RWPE2 (cell line): ENCODE data around the gene LEPR.

Experiments used
- ATAC-seq: fragments of 200-7000 bp; cut with Tn5 transposase; 3 replicates; pipeline ENCODE4 v1.9.1; 2021; ENCODE audit warnings: low read depth
- DNase-seq: peaks from one replicate; pipeline ENCODE4 v3.0.0-alpha.2; 2020; ENCODE audit warnings: low spot score
- H3K27ac ChIP-seq: fragments of 450-650 bp; 2 replicates; pipeline ENCODE4 v1.5.1; 2017; ENCODE audit warnings: mild to moderate bottlenecking; ENCODE audit not compliant: poor library complexity, severe bottlenecking
- H3K27me3 ChIP-seq: fragments of 250-450 bp; sonication (Bioruptor Pico); 2 replicates; pipeline ENCODE4 v1.5.1; 2021; ENCODE audit warnings: mild to moderate bottlenecking, moderate library complexity; ENCODE audit not compliant: insufficient read depth, poor library complexity, severe bottlenecking
- H3K36me3 ChIP-seq: fragments of 250-450 bp; sonication (Bioruptor Pico); 2 replicates; pipeline ENCODE4 v1.5.1; 2020; ENCODE audit warnings: low read depth, mild to moderate bottlenecking, moderate library complexity
- H3K4me1 ChIP-seq: fragments of 250-450 bp; sonication (Bioruptor Pico); 2 replicates; pipeline ENCODE4 v1.5.1; 2021; ENCODE audit warnings: mild to moderate bottlenecking, moderate library complexity; ENCODE audit not compliant: insufficient read depth, poor library complexity, severe bottlenecking
- H3K4me3 ChIP-seq: fragments of 250-450 bp; sonication (Bioruptor Pico); 2 replicates; pipeline ENCODE4 v1.5.1; 2021; ENCODE audit warnings: mild to moderate bottlenecking, moderate library complexity; ENCODE audit not compliant: severe bottlenecking
- H3K9me3 ChIP-seq: fragments of 250-450 bp; sonication (Bioruptor Pico); 2 replicates; pipeline ENCODE4 v1.5.1; 2021; ENCODE audit warnings: mild to moderate bottlenecking, moderate library complexity; ENCODE audit not compliant: severe bottlenecking
- CTCF ChIP-seq: fragments of 450-650 bp; IDR thresholded peaks from one replicate; pipeline ENCODE4 v1.5.1; 2017; ENCODE audit warnings: mild to moderate bottlenecking, moderate library complexity; ENCODE audit not compliant: poor library complexity, severe bottlenecking

LEPR gene

GRCh38 chr1:65469889-65470340, 49.4 kb downstream of the LEPR start:
- DNase-seq = no peak

More at GRCh38 chr1:65469889-65470340, 49.4 kb downstream of the LEPR start:
- Histone ChIP-seq H3K4me1 (no peaks in the 10 kb centered on the region), H3K27me3 (no peaks in the 10 kb centered on the region), H3K9me3 (no peaks in the 10 kb centered on the region), H3K27ac (no peak overlapping the region), H3K4me3 (no peak overlapping the region), H3K36me3 (no peaks in the 10 kb centered on the region)
- no peak for ATAC-seq
- no peak for TF ChIP-seq CTCF
